Astrocyte (in vitro differentiated cells and primary cell): ENCODE results near the gene SETD7. TPM values are rescaled to one million over a fixed set of nuclear protein-coding genes. Genes with fewer than 3 reads are reported as not detected.

Experiments
- DNase-seq: peaks from one replicate; pipeline ENCODE4 v3.0.0-alpha.2; 2010; ENCODE audit warnings: low read depth
- FAIRE-seq: peaks from 2 replicates; lab custom pipeline; 2011; peaks lifted over from hg19 to GRCh38; lab: Jason Lieb, UNC
- H2AFZ ChIP-seq: 2 replicates; pipeline ENCODE4 v1.6.0; 2012; ENCODE audit warnings: low read depth, low read length, inconsistent platforms
- H3K27ac ChIP-seq: 2 replicates; pipeline ENCODE4 v1.5.1; 2011; ENCODE audit warnings: low read depth, low read length, inconsistent platforms
- H3K27me3 ChIP-seq: 2 replicates; pipeline ENCODE4 v1.6.0; 2011; ENCODE audit warnings: low read length, inconsistent platforms; ENCODE audit not compliant: insufficient read depth
- H3K36me3 ChIP-seq: 2 replicates; pipeline ENCODE4 v1.5.1; 2011; ENCODE audit warnings: low read length, inconsistent platforms; ENCODE audit not compliant: insufficient read depth
- H3K4me1 ChIP-seq: 2 replicates; pipeline ENCODE4 v1.5.1; 2011; ENCODE audit warnings: low read length, inconsistent platforms; ENCODE audit not compliant: insufficient read depth
- H3K4me2 ChIP-seq: 2 replicates; pipeline ENCODE4 v1.6.0; 2012; ENCODE audit warnings: low read length, inconsistent platforms
- H3K4me3 ChIP-seq: 2 replicates; pipeline ENCODE4 v1.5.1; 2011; ENCODE audit warnings: low read depth, mild to moderate bottlenecking, low read length, inconsistent platforms; ENCODE audit not compliant: insufficient read depth
- H3K79me2 ChIP-seq: 2 replicates; pipeline ENCODE4 v1.6.0; 2012; ENCODE audit warnings: mild to moderate bottlenecking, low read length, inconsistent platforms; ENCODE audit not compliant: insufficient read depth
- H3K9ac ChIP-seq: 2 replicates; pipeline ENCODE4 v1.6.0; 2012; ENCODE audit warnings: mild to moderate bottlenecking, low read length, inconsistent platforms
- H3K9me3 ChIP-seq: 2 replicates; pipeline ENCODE4 v1.5.1; 2012; ENCODE audit warnings: low read depth, mild to moderate bottlenecking, low read length, inconsistent platforms; ENCODE audit not compliant: insufficient read depth
- H4K20me1 ChIP-seq: 2 replicates; pipeline ENCODE4 v1.6.0; 2012; ENCODE audit warnings: low read length, inconsistent platforms; ENCODE audit not compliant: insufficient read depth
- H3K27ac Mint-ChIP-seq: one replicate; pipeline ENCODE4 v1.8.0; 2021; ENCODE audit warnings: mild to moderate bottlenecking, mixed read lengths; ENCODE audit not compliant: unreplicated experiment
- H3K27me3 Mint-ChIP-seq: one replicate; pipeline ENCODE4 v1.8.0; 2021; ENCODE audit warnings: low read depth, mixed read lengths; ENCODE audit not compliant: unreplicated experiment
- H3K36me3 Mint-ChIP-seq: one replicate; pipeline ENCODE4 v1.8.0; 2021; ENCODE audit warnings: low read depth, mixed read lengths; ENCODE audit not compliant: unreplicated experiment
- H3K4me1 Mint-ChIP-seq: one replicate; pipeline ENCODE4 v1.8.0; 2021; ENCODE audit warnings: low read depth, mixed read lengths; ENCODE audit not compliant: unreplicated experiment
- H3K4me3 Mint-ChIP-seq: one replicate; pipeline ENCODE4 v1.8.0; 2021; ENCODE audit warnings: mild to moderate bottlenecking, moderate library complexity, mixed read lengths; ENCODE audit not compliant: unreplicated experiment
- H3K9me3 Mint-ChIP-seq: one replicate; pipeline ENCODE4 v1.8.0; 2021; ENCODE audit warnings: mild to moderate bottlenecking, mixed read lengths; ENCODE audit not compliant: unreplicated experiment
- CTCF ChIP-seq: IDR thresholded peaks from 2 replicates; pipeline ENCODE4 v1.5.1; 2011; ENCODE audit warnings: low read depth, mild to moderate bottlenecking, inconsistent platforms, low read length, moderate library complexity; ENCODE audit not compliant: insufficient read depth
- EZH2 ChIP-seq: IDR thresholded peaks from 2 replicates; pipeline ENCODE4 v1.6.1; 2012; ENCODE audit warnings: mild to moderate bottlenecking, low read length, inconsistent platforms; ENCODE audit not compliant: insufficient read depth
- total RNA-seq: library from RNA; stranded (reverse); gene quantifications from 2 replicates; pipeline ENCODE4 v1.2.1, GENCODE V29; 2021

SETD7 gene
- total RNA-seq, 1 donor from 2014 or later, result 55.0 TPM

DNA sequence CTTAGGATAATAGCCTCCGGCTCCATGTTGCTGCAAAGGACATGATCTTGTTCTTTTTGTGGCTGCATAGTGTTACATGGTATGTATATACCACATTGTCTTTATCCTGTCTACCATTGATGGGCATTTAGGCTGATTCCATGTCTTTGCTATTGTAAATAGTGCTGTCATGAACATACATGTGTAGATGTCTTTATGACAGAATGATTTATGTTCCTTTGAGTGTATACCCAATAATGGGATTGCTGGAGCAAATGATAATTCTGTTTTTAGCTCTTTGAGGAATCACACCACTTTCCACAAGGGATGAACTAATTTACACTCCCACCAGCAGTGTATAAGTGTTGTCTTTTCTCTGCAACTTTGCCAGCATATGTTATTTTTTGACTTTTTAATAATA, 97.5 kb downstream of the SETD7 start:
- H3K9me3 Mint-ChIP-seq, result no peaks in the 10 kb centered on the region
- FAIRE-seq (no peak), DNase-seq (no peak)
- Histone ChIP-seq H3K27me3 (no peaks in the 10 kb centered on the region), H3K9me3 (no peaks in the 10 kb centered on the region), H3K36me3 (no peaks in the 10 kb centered on the region), H3K4me2 (no peak overlapping the region), H3K27ac (no peak overlapping the region), H3K9ac (no peak overlapping the region), H3K79me2 (peaks cover 86% of the 10 kb centered on the region), H3K4me3 (no peak overlapping the region), H2AFZ (no peak overlapping the region), H4K20me1 (peaks cover 70% of the 10 kb centered on the region), H3K4me1 (peaks cover 12% of the 10 kb centered on the region)
- H3K27ac Mint-ChIP-seq, result no peak overlapping the region
- H3K4me1 Mint-ChIP-seq, result peaks cover 42% of the 10 kb centered on the region
- no peak overlapping the region for H3K4me3 Mint-ChIP-seq
- TF ChIP-seq CTCF (no peak), EZH2 (no peak)
- no peaks in the 10 kb centered on the region for H3K27me3 Mint-ChIP-seq
- H3K36me3 Mint-ChIP-seq, result peaks cover 8% of the 10 kb centered on the region

- no peaks in the 10 kb centered on the region for H3K36me3 ChIP-seq
- H3K9me3 ChIP-seq, result no peaks in the 10 kb centered on the region
- Mint-ChIP-seq H3K36me3 (peaks cover 6% of the 10 kb centered on the region), H3K27me3 (no peaks in the 10 kb centered on the region), H3K4me1 (peaks cover 43% of the 10 kb centered on the region), H3K4me3 (peak overlapping the region; percentile 55), H3K9me3 (no peaks in the 10 kb centered on the region), H3K27ac (no peak overlapping the region)
- no peak for TF ChIP-seq CTCF
- TF ChIP-seq EZH2, result no peak
- H3K9ac ChIP-seq, result no peak overlapping the region
- no peak overlapping the region for H3K27ac ChIP-seq
- peaks cover 74% of the 10 kb centered on the region for H3K79me2 ChIP-seq
- peaks cover 62% of the 10 kb centered on the region for H4K20me1 ChIP-seq
- no peak overlapping the region for H2AFZ ChIP-seq
- H3K4me3 ChIP-seq, result no peak overlapping the region
- no peak overlapping the region for H3K4me2 ChIP-seq
- FAIRE-seq, result no peak
- no peak for DNase-seq
- peaks cover 12% of the 10 kb centered on the region for H3K4me1 ChIP-seq
- no peaks in the 10 kb centered on the region for H3K27me3 ChIP-seq
These were observed 98.7 kb downstream of the SETD7 start for GRCh38 chr4:139457318-139457717.

GRCh38 chr4:139455126-139455538, 100.9 kb downstream of the SETD7 start:
- H3K27me3 Mint-ChIP-seq, result no peaks in the 10 kb centered on the region
- Histone ChIP-seq H3K27me3 (no peaks in the 10 kb centered on the region), H3K79me2 (peaks cover 70% of the 10 kb centered on the region), H3K4me3 (peak overlapping the region; percentile 89), H3K36me3 (no peaks in the 10 kb centered on the region), H3K9me3 (no peaks in the 10 kb centered on the region), H3K9ac (peak overlapping the region; percentile 94), H3K27ac (no peak overlapping the region), H2AFZ (no peak overlapping the region), H3K4me1 (peaks cover 12% of the 10 kb centered on the region), H3K4me2 (peak overlapping the region; percentile 95), H4K20me1 (peaks cover 50% of the 10 kb centered on the region)
- H3K9me3 Mint-ChIP-seq, result no peaks in the 10 kb centered on the region
- peak overlapping the region; percentile 94 for H3K4me3 Mint-ChIP-seq
- peak overlapping the region; percentile 79 for H3K27ac Mint-ChIP-seq
- DNase-seq (no peak), FAIRE-seq (no peak)
- H3K36me3 Mint-ChIP-seq, result peaks cover 6% of the 10 kb centered on the region
- no peak for TF ChIP-seq EZH2
- no peak for TF ChIP-seq CTCF
- H3K4me1 Mint-ChIP-seq, result peaks cover 45% of the 10 kb centered on the region
